Stimulated activated CD8-positive, alpha-beta memory T cell treated with anti-CD3 and anti-CD28 coated beads, Interleukin-15, amount 100 ng/mL, for 24 hours (primary cell): Measurements from ENCODE around the gene HSD17B11.
"Not testable (repeated sequence)": the region's sequence is repeated elsewhere in the genome, so short reads cannot be mapped to it uniquely, and the experiment has no call there.

Experiments used
- DNase-seq: peaks from one replicate; pipeline ENCODE4 v3.0.0-alpha.2; 2020; ENCODE audit warnings: low read depth

Gene HSD17B11

DNA sequence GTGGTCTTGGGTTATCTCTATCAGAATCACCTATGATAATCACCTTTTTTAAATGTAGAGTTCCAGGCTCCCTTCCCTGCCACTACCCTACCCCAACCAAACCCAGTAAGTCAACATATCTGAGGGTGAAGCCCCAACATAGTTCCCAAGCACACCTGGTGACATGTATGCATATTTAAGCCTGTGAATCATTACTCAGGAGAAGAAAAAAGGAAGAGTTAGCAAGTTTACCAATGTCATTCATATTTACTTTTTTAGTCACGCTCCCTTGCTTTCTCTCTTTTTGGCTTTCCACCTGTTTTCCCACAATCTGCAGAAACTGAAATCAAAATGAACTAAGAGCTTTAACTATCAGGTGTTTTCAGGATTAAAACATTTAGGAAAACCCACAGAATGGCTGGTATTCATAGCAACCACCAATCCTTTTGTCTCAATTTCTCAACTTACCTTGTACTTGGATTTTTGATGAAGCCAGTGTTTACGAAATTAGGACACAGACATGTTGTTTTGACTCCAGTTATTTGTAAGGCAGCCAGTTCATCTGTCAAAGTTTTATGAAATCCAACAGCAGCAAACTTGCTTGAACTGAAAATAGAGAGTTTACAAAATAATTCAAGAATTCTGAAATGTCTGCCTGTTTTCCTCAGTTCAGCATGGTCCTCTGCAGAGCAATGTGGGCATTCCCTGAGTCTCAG lies 34.0 kb downstream of the HSD17B11 start:
- no peak for DNase-seq

DNA sequence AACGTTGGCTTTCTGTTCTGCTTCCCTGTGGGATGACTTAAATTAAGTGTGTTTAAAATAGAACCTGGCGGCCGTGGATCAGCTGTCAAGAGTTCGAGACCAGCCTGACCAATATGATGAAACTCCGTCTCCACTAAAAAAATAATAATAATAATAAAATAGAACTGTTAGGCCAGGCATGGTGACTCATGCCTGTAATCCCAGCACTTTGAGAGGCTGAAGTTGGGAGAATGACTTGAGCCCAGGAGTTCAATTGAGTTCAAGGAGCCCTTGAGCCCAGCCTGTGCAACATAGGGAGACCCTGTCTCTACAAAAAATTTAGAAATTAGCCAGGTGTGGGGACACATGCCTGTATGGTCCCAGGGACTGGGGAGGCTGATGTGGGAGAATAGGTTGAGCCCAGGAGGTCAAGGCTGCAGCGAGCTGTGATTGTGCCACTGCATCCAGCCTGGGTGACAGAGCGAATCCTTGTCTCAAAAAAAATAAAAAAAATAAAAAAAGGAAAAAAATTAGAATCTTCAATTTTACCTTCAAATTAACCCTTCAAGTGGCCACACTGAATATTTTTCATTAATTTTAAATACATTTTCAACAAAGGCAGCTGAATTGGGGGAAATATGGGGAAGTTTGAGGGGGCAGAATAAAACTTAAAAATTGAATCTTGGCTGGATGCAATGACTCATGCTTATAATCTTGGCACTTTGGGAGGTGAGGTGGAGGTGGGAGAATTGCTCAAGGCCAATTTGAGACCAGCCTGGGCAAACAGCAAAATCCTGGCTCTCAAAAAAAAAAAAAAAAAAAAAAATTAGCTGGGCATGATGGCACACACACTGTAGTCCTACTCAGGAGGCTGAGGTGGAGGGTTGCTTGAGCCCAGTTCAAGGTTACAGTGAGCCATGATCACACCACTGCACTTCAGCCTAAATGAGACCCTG lies 36.6 kb downstream of the HSD17B11 start:
- no peak for DNase-seq

DNA sequence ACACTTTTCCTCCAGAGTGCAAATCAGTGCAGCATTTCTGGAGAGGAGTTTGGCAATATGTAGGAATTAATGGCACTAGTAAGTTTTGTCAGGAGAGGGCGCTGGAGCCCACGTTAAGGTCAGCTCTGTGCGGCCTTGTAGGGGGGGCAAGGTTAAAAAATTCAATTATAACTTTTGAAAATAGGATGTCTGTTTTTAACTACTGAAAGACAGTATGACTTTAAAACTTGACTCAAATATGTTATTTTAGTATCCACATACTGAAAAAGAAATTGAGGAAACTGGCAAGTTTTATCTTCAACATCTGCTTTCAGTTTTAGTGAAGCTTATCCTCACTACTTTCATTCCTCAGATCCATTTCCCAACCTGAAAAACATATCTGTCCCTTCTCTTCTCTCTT lies 37.4 kb downstream of the HSD17B11 start:
- DNase-seq: no peak

DNA sequence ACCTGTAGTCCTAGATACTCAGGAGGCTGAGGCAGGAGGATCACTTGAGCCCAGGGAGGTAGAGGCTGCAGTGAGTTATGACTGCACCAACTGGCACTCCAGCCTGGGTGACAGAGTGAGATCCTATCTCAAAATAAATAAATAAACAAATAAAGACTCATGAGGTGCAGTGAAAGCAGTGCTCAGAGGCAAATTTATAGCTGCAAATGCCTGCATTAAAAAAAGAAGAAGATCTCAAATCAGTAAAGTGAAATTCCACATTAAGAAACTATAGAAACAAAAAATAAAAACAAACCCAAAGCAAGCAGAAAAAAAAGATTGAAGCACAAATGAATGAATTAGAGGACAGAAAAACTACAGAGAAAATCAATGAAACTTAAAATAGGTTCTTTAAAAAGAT lies 45.8 kb downstream of the HSD17B11 start:
- no peak for DNase-seq

DNA sequence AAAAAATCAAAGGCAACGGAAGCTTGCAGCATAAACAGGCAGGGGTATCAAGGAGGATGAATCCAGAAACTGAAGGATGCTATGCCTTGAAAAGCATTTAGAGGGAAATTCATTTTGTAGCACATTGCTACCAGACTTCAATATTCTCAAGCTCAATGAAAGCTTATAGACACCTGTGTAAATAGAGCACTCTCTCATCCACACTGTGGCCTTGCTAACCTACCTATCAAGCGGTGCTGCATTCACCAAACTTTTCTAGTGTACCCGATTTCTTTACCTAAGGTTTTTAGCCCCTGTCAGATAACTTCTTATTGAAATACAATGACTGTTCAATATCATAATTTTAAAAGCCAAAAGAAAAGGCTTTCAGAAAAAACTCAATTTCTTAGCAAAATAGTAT lies 48.1 kb downstream of the HSD17B11 start:
- no peak for DNase-seq

DNA sequence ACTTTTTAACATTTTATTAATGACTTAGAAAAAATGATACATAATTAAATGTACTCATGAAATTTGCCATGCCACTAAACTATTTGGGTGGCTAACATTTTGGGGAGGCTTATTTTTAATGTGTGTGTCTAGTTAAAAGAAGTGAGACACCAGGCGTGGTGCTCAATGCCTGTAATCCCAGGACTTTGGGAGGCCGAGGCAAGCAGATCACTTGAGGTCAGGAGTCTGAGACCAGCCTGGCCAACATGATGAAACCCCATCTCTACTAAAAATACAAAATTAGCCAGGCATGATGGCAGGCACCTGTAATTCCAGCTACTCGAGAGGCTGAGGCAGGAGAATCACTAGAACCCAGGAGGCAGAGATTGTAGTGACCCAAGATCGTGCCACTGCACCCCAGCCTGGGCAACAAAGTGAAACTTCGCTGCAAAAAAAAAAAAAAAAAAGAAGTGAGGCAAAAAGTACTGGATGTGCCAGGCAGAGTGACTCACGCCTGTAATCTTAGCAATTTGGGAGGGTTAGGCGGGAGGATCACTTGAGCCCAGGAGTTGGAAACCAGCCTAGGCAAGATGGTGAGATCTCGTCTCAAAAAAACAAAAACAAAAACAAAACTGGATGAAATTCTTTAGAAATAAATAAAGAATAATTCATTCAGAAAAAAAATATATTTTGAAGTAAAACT lies 48.9 kb downstream of the HSD17B11 start:
- DNase-seq: not testable (repeated sequence)

DNA sequence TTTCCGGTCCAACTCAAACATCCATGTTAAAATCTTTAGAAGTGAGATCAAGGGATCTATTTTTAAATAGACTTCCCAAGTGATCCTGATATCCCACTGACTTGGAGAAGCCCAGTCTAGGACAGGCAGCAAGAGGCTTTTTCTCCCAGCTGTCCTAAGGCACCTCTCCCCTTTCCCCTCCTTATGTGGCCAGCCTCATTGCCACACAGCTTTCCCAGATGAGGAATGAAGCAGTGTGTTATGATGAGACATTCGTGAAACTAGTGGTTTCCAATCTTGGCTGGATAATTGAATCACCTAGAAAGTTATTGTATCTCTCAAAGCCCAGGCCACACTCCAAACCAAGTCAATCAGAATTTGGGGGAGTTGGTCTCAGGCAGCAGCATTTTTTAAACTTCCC lies 51.5 kb downstream of the HSD17B11 start:
- no peak for DNase-seq

DNA sequence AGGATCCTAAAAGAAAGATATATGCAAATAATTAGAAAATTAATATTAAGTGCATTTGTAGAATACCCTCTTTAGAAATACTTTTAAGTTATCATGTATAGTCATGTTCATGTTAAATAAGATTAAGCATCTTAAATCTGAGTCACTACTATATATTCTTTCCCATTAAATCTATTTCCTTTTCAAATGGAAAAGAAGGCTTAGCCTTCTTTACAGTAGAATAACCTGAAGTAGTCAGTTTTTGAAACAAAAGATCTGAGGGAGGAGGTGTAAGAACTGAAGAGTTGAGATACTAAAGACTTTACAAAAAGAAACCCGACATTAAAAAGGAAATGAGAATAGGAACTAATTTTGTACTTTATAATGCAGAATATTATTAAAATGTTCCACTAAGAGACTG lies 53.6 kb downstream of the HSD17B11 start:
- no peak for DNase-seq

DNA sequence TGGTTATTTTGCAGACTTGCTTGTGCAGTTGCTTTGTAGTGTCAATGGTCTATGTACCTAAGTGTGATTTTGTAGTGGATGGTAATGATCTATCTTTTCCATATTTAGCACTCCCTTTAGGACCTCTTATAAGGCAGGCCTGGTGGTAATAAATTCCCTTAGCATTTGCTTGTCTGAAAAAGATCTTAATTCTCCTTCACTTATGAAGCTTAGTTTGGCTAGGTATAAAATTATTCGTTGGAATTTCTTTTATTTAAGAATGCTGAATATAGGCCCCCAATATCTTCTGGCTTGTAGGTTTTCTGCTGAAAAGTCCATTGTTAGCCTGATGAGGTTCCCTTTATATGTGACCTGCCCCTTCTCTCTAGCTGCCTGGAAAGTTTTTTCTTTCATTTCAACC lies 57.7 kb downstream of the HSD17B11 start:
- no peak for DNase-seq

DNA sequence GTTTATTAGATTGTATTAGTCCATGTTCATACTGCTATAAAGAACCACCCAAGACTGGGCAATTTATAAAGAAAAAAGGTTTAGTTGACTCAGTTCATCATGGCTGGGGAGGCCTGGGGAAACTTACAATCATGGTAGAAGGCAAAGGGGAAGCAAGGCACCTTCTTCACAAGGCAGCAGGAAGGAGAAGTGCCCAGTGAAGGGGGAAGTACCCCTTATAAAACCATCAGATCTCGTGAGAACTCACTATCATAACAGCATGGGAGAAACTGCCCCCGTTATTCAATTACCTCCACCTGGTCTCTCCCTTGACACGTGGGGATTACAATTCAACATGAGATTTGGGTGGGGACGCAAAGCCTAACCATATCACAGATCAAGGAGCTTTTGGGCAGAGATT lies 60.2 kb downstream of the HSD17B11 start:
- DNase-seq: no peak

DNA sequence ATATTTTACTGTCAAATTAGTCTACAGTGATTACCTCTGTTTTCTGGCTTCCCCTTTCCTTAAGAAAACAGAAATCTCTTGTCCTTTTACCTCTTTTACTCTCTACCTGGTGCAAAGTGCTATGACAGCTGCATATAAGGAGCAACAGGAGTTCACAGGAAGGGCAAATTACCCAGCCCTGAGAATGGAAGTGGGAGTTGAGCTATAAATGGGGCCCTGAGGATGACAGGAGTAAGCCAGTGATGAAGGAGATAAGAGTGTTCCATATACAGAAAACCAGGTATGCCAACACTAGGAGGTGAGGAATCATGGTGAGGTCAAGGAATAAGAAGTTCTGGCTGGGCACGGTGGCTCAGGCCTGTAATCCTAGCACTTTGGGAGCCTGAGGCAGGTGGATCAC lies 63.9 kb downstream of the HSD17B11 start:
- DNase-seq: no peak

DNA sequence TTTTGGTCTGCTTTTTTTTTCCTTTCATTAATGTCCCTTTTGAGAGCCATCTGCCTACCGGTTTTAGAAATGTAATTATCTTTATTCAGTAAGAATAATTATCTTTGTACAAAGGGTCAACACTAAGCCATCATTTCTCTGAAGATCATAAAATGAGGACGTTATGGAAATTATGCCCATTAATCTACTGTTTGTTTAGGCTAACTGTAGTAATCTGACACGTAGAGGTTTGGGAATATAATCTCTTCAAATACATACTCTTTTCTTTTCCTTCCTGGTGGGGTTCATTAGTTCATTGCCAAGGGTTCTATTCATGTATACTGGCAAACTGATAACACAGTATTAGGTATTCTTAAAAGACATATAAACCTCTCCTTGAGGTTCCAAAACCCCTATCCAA lies 64.5 kb downstream of the HSD17B11 start:
- DNase-seq: no peak

DNA sequence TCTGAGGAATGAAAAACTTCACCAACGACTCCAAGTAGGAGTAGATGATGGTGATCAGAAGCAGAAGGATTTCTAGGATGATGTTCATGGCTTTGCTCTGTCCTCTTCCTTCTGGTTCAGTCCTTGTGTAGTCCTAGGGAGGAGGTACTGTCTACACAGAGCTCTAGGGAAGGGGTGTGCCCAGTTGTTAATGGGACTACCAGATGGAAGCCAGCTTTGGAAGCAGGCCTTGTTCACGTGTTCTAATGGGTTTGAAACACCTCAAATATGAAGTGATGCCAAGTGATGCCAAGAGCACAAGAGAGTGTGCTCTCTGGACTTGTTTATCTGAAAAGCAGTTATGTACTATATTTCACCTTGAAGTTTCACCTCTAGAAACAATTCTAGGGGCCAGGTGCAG lies 68.2 kb downstream of the HSD17B11 start, which contains the start of gene HSD17B13:
HSD17B13 (minus strand) TSS at position 129 of the 400 bp plus-strand sequence; CDS start at position 88, 41 bp downstream.
- DNase-seq: no peak

DNA sequence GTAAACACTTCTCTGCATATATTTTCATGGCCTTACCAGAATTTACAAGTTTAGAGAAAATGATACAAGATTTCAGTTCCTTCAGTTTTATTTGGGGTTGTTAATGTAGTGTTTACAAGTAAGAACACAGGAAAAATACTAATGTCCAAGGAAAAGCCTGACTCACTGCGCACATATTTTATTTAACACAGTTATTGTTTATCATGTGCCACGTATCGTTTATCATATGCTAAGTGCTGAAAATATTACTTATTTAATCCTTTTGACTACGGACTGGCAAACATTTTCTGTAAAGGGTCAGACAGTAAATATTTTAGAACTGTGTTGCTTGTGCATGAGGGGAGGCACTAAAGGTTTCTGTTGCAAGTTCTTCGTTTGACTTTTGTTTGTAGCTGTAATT lies 69.1 kb downstream of the HSD17B11 start:
- no peak for DNase-seq

DNA sequence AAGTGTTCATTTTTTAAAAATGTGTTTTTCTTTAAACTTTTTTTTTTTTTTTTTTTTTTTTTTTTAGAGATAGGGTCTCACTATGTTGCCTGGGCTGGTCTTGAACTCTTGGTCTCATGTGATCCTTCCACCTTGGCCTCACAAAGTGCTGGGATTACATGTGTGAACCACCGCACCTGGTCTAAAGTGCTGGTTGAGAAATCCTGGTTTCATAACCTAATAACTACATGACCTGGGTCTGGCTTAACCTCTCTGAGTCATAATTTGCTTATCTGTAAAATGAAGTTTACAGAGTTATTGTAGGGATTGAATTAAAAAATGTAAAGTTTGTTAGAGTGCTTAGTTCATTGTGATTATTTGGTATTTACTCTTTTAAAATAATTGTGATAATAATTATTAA lies 73.5 kb downstream of the HSD17B11 start:
- DNase-seq: no peak

DNA sequence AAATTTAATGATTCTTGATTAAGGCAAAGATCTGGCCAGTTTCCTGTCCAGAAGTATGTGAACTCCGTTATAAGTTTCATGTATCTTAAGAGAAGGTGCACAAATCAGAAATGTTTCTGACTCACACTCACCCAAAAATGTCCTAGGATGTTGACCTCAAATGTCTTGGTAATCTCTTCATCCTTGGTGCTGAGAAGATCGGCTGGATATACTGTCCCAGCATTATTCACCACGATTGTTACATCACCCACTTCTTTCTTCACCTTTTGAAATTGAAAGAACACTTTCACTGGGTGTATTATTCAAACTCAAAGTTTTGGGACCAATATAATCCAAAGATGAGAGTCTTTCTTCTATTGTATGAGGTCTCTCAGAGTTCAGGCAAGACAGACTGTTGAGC lies 74.0 kb downstream of the HSD17B11 start:
- DNase-seq: no peak

DNA sequence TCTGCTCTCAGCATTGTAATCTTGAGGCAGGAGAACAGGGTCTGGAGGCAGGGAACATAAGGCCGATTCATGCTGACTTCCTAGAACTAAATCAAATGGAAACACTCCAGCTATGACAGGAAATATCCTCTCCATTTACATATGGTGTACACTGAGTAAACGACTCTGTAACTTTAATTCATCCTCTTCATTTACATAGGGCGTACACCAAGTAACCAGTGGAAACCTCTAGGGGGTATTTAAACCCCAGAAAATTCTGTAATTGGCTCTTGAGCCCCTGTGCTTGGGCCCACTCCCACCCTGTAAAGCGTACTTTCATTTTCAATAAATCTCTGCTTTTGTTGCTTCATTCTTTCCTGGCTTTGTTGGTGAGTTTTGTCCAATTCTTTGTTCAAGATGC lies 76.0 kb downstream of the HSD17B11 start:
- not testable (repeated sequence) for DNase-seq

DNA sequence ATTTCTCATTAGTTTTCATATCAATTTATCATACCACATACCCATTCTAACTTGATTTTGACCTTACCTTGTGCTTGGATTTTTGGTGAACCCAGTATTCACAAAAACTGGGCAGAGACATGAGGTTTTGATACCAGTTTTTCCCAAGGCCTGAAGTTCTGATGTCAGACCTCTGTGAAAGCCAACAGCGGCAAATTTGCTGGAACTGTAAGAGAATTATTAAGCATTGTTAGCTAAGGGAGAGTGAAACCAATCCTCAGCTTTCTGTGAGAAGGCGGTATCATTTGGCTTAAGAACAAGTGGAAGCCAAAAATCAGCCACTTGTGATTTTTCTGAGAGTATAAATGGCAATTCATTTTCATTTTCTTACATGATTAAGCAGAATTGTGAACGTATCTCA lies 77.2 kb downstream of the HSD17B11 start:
- DNase-seq: no peak

DNA sequence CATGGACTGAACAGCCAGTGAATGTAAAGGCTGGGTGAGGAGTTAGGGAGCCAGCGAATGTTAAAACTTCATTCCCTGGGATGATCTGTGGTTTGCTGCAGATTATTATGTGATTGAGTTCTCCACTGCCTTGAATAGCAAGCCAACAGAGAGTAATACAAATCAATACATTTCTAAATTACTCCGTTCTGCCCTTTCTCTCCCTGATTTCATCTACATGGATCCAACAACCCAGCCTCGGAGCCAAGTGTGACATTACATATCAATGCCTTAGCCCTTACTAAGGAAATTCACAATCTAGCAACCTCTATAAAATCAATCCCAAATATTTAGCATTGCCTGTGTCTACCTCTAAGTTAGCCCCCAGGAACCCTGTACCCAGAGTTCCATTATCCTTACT lies 79.3 kb downstream of the HSD17B11 start:
- no peak for DNase-seq

DNA sequence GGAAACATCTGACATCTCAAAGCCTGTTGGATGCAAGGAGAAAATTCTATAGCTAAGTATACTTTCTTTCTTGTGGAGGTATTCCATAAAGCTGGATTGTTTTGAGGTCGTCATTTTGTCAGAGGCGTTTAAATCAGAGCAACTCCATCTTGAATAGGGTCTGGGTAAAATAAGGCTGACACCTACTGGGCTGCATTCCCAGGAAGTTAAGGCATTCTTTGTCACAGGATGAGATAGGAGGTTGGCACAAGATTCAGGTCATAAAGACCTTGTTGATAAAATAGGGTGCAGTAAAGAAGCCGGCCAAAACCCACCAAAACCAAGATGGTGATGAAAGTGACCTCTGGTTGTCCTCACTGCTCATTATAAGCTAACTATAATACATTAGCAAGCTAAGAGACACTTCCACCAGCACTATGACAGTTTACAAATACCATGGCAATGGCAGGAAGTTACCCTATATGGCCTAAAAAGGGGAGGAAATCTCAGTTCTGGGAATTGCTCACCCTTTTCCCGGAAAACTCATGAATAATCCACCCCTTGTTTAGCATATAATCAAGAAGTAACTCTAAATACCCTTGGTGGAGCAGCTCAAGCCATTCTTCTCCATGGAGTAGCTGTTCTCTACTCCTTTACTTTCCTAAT lies 80.2 kb downstream of the HSD17B11 start:
- DNase-seq: no peak

DNA sequence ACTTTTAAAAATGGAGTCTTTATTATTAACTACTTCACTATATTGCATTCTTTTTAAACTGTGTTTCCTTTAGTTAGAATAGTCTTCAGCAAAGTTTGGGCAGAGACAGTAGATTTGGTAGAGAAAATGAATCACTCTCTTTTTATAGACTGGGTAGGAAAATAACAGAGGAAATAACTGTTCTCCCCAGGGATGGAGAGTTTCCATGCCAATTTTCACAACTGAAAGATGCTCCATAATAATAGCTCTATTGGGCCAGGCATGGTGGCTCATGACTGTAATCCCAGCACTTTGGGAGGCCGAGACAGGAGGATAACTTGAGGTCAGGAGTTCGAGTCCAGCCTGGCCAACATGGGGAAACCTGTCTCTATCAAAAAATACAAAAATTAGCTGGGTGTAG lies 81.4 kb downstream of the HSD17B11 start:
- no peak for DNase-seq

DNA sequence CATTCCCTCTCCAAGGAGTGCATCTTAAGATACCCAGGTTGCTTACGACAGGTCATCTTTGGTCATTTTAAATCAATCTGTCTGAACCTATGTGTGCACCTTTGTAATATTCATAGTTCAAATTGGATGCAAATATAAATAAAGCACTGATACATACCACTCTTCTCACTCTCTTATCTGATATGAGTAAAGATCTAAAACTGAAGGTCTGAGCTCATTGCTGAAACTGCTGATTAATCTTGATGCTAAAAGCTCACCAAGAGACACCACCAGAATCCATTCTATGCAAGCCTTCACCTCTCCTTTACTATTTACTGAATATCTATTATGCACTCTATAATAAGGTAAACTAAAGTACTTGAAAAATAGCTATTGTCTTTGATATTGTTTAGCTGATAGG lies 84.9 kb downstream of the HSD17B11 start:
- no peak for DNase-seq
